Stimulated activated CD4-positive, alpha-beta T cell treated with anti-CD3 and anti-CD28 coated beads, Interleukin-15, amount 100 ng/mL, for 48 hours (primary cell): ENCODE data around the gene NEK11.
"Not testable (repeated sequence)": the region's sequence is repeated elsewhere in the genome, so short reads cannot be mapped to it uniquely, and the experiment has no call there.

Experiments used
- DNase-seq, 2 donors: peaks; one replicate each; pipeline ENCODE4 v3.0.0-alpha.2; 2020; ENCODE audit warnings: low read depth in 2 of 2

The NEK11 gene

GRCh38 chr3:131038326-131038725 lies 11.6 kb downstream of the NEK11 start:
- no peak for DNase-seq

GRCh38 chr3:131042271-131042985 lies 15.8 kb downstream of the NEK11 start:
- DNase-seq: not testable (repeated sequence)

GRCh38 chr3:131047582-131047981 lies 20.9 kb downstream of the NEK11 start:
- DNase-seq: no peak

GRCh38 chr3:131048030-131048429 lies 21.4 kb downstream of the NEK11 start:
- DNase-seq: no peak

GRCh38 chr3:131050001-131050400 lies 23.3 kb downstream of the NEK11 start:
- DNase-seq: no peak

- no peak for DNase-seq
Measured at GRCh38 chr3:131053043-131053859, 26.6 kb downstream of the NEK11 start.

- no peak for DNase-seq
Measured at GRCh38 chr3:131067983-131068382, 41.3 kb downstream of the NEK11 start.

GRCh38 chr3:131072099-131072559 lies 45.5 kb downstream of the NEK11 start:
- no peak for DNase-seq

- no peak for DNase-seq
Measured at GRCh38 chr3:131072845-131073244, 46.2 kb downstream of the NEK11 start.

GRCh38 chr3:131075632-131076328 lies 49.1 kb downstream of the NEK11 start:
- DNase-seq: no peak

GRCh38 chr3:131077904-131078303 lies 51.2 kb downstream of the NEK11 start:
- DNase-seq: no peak

- no peak for DNase-seq
Measured at GRCh38 chr3:131079086-131079485, 52.4 kb downstream of the NEK11 start.

- DNase-seq: no peak
Measured at GRCh38 chr3:131081224-131081623, 54.5 kb downstream of the NEK11 start.

GRCh38 chr3:131082246-131082645 lies 55.6 kb downstream of the NEK11 start:
- no peak for DNase-seq

- no peak for DNase-seq
Measured at GRCh38 chr3:131082871-131083863, 56.5 kb downstream of the NEK11 start.

GRCh38 chr3:131091768-131092167 lies 65.1 kb downstream of the NEK11 start:
- no peak for DNase-seq

- no peak for DNase-seq
Measured at GRCh38 chr3:131107637-131108433, 81.2 kb downstream of the NEK11 start.

GRCh38 chr3:131109156-131109555 lies 82.5 kb downstream of the NEK11 start:
- DNase-seq: no peak

- no peak for DNase-seq
Measured at GRCh38 chr3:131110087-131110486, 83.4 kb downstream of the NEK11 start.

- no peak for DNase-seq
Measured at GRCh38 chr3:131114256-131114655, 87.6 kb downstream of the NEK11 start.
